ENCODE measurements around the gene RASGRF2.

- TF ChIP-seq ZNF347 (CRISPR knock-in tag; IDR thresholded peaks at IDR 0.05; ENCODE audit: low read depth) (no peak), ATF1 (CRISPR knock-in tag; IDR thresholded peaks at IDR 0.05) (no peak), ATF1 (tag; IDR thresholded peaks at IDR 0.05) (no peak), ZNF75A (CRISPR knock-in tag; IDR thresholded peaks at IDR 0.05) (no peak), CEBPZ (IDR thresholded peaks at IDR 0.05; ENCODE audit: borderline replicate concordance, low read depth, low read length) (no peak)
- TF ChIP-seq, protein P1, sequence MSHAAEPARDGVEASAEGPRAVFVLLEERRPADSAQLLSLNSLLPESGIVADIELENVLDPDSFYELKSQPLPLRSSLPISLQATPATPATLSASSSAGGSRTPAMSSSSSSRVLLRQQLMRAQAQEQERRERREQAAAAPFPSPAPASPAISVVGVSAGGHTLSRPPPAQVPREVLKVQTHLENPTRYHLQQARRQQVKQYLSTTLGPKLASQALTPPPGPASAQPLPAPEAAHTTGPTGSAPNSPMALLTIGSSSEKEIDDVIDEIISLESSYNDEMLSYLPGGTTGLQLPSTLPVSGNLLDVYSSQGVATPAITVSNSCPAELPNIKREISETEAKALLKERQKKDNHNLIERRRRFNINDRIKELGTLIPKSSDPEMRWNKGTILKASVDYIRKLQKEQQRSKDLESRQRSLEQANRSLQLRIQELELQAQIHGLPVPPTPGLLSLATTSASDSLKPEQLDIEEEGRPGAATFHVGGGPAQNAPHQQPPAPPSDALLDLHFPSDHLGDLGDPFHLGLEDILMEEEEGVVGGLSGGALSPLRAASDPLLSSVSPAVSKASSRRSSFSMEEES (CRISPR knock-in tag; IDR thresholded peaks at IDR 0.05), result no peak
These were observed 282.8 kb downstream of the RASGRF2 start for GRCh38 chr5:81242906-81243436.

All from K562 (cell line).